ENCODE data around the gene EFNA5. TPM values are rescaled to one million over a fixed set of nuclear protein-coding genes. Genes with fewer than 3 reads are reported as not detected.

EFNA5 gene
- polyA plus RNA-seq, 1 donor from 2014 or later, result 4.2 TPM

DNA sequence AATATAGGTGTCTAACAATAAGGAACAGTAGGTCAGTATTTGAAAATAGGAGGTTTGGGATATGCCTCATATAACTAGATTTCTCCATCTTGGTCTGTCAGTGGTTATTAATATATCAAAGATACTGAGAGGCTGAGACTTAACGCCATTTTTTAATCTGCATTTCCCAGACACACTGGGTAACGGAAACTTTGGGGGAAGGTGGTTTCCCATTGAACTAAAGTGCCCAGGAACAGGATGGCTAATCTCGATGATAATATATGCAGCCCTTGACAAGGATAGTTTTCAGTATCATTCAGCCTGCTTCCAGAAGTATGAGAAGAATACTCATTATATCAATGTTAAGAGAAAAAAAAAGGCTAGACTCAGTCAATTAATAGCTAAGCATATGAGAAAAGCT is 30.7 kb downstream of the EFNA5 start:
- Histone ChIP-seq H3F3A (ENCODE audit: insufficient read depth, low read length, poor library complexity, severe bottlenecking) (peaks cover 2% of the 10 kb centered on the region), H3K9me3 (ENCODE audit: low read length) (no peaks in the 10 kb centered on the region), H3K4me2 (ENCODE audit: low read length) (no peak overlapping the region), H3K27ac (ENCODE audit: low read length) (no peak overlapping the region), H4K20me1 (ENCODE audit: insufficient read depth) (no peaks in the 10 kb centered on the region), H3K36me3 (ENCODE audit: insufficient read depth, low read length) (no peaks in the 10 kb centered on the region), H3K4me3 (ENCODE audit: low read length) (no peak overlapping the region), H3K9ac (ENCODE audit: low read length) (no peak overlapping the region), H3K9me2 (ENCODE audit: insufficient read depth, low read length) (no peaks in the 10 kb centered on the region), H3K79me2 (replicated peaks; ENCODE audit: insufficient read depth, low read length) (peaks cover 37% of the 10 kb centered on the region), H3K27me3 (ENCODE audit: insufficient read depth, low read depth, low read length) (no peaks in the 10 kb centered on the region), H2AFZ (ENCODE audit: low read depth, low read length) (no peak overlapping the region)
- TF ChIP-seq POLR2AphosphoS5 (IDR thresholded peaks at IDR 0.05) (no peak), EP300 (conservative IDR thresholded peaks at IDR 0.05; ENCODE audit: poor library complexity, severe bottlenecking) (no peak), RAD21 (conservative IDR thresholded peaks at IDR 0.05) (no peak), TAF1 (IDR thresholded peaks at IDR 0.05; ENCODE audit: low read depth) (no peak), MXI1 (conservative IDR thresholded peaks at IDR 0.05; ENCODE audit: poor library complexity, severe bottlenecking) (no peak), SMC3 (conservative IDR thresholded peaks at IDR 0.05; ENCODE audit: poor library complexity) (no peak), EZH2 (IDR thresholded peaks at IDR 0.05; ENCODE audit: borderline replicate concordance, insufficient read depth, low read length, poor library complexity, severe bottlenecking) (no peak)
- TF ChIP-seq, protein P1, sequence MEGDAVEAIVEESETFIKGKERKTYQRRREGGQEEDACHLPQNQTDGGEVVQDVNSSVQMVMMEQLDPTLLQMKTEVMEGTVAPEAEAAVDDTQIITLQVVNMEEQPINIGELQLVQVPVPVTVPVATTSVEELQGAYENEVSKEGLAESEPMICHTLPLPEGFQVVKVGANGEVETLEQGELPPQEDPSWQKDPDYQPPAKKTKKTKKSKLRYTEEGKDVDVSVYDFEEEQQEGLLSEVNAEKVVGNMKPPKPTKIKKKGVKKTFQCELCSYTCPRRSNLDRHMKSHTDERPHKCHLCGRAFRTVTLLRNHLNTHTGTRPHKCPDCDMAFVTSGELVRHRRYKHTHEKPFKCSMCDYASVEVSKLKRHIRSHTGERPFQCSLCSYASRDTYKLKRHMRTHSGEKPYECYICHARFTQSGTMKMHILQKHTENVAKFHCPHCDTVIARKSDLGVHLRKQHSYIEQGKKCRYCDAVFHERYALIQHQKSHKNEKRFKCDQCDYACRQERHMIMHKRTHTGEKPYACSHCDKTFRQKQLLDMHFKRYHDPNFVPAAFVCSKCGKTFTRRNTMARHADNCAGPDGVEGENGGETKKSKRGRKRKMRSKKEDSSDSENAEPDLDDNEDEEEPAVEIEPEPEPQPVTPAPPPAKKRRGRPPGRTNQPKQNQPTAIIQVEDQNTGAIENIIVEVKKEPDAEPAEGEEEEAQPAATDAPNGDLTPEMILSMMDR (IDR thresholded peaks at IDR 0.05; ENCODE audit: poor library complexity, severe bottlenecking), result no peak
- TF ChIP-seq, protein P2, sequence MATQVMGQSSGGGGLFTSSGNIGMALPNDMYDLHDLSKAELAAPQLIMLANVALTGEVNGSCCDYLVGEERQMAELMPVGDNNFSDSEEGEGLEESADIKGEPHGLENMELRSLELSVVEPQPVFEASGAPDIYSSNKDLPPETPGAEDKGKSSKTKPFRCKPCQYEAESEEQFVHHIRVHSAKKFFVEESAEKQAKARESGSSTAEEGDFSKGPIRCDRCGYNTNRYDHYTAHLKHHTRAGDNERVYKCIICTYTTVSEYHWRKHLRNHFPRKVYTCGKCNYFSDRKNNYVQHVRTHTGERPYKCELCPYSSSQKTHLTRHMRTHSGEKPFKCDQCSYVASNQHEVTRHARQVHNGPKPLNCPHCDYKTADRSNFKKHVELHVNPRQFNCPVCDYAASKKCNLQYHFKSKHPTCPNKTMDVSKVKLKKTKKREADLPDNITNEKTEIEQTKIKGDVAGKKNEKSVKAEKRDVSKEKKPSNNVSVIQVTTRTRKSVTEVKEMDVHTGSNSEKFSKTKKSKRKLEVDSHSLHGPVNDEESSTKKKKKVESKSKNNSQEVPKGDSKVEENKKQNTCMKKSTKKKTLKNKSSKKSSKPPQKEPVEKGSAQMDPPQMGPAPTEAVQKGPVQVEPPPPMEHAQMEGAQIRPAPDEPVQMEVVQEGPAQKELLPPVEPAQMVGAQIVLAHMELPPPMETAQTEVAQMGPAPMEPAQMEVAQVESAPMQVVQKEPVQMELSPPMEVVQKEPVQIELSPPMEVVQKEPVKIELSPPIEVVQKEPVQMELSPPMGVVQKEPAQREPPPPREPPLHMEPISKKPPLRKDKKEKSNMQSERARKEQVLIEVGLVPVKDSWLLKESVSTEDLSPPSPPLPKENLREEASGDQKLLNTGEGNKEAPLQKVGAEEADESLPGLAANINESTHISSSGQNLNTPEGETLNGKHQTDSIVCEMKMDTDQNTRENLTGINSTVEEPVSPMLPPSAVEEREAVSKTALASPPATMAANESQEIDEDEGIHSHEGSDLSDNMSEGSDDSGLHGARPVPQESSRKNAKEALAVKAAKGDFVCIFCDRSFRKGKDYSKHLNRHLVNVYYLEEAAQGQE (IDR thresholded peaks at IDR 0.05; ENCODE audit: borderline replicate concordance), result no peak

DNA sequence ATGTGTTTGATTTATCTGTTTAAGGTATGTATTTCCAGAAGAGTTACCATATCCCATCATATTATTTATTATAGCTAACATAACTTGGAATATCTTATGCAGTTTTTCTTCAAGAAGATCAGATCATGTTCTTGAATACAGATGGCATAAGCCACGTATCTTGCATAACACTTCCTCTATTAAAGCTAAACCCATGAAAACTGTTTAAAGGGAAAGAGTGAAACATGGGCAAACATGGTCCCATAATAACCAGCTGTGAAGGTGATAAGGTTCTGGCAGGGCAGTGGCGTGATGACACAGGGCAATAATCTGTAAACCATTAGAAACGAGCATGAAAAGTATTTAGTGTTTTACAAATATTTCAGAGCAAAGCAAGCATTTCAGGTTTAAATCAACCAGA is 34.2 kb downstream of the EFNA5 start:
- no peak overlapping the region for H3K9ac ChIP-seq (ENCODE audit: low read length)
- H4K20me1 ChIP-seq (ENCODE audit: insufficient read depth), result no peaks in the 10 kb centered on the region
- no peaks in the 10 kb centered on the region for H3K27me3 ChIP-seq (ENCODE audit: insufficient read depth, low read depth, low read length)
- H3F3A ChIP-seq (ENCODE audit: insufficient read depth, low read length, poor library complexity, severe bottlenecking), result peaks cover 5% of the 10 kb centered on the region
- peak overlapping the region; percentile 18 for H3K27ac ChIP-seq (ENCODE audit: low read length)
- no peak overlapping the region for H3K4me3 ChIP-seq (ENCODE audit: low read length)
- H3K4me2 ChIP-seq (ENCODE audit: low read length), result no peak overlapping the region
- H3K9me3 ChIP-seq (ENCODE audit: low read length), result no peaks in the 10 kb centered on the region
- peaks cover 32% of the 10 kb centered on the region for H3K79me2 ChIP-seq (replicated peaks; ENCODE audit: insufficient read depth, low read length)
- TF ChIP-seq SMC3 (conservative IDR thresholded peaks at IDR 0.05; ENCODE audit: poor library complexity), result no peak
- no peak for TF ChIP-seq RAD21 (conservative IDR thresholded peaks at IDR 0.05)
- no peak for TF ChIP-seq EZH2 (IDR thresholded peaks at IDR 0.05; ENCODE audit: borderline replicate concordance, insufficient read depth, low read length, poor library complexity, severe bottlenecking)
- H2AFZ ChIP-seq (ENCODE audit: low read depth, low read length), result no peak overlapping the region
- H3K9me2 ChIP-seq (ENCODE audit: insufficient read depth, low read length), result no peaks in the 10 kb centered on the region
- H3K36me3 ChIP-seq (ENCODE audit: insufficient read depth, low read length), result no peaks in the 10 kb centered on the region

Data from neural cell (in vitro differentiated cells).